Thyroid gland (tissue), 4 donors: ENCODE measurements around the gene NF2.

ENCODE experiments used
- CTCF ChIP-seq, 6 experiments: fragments of 200-600 bp in 3 of 6; fragments of 450-650 bp in 3 of 6; sonication (generic) in 3 of 6; IDR thresholded peaks; one replicate each; pipeline ENCODE4 v1.5.1; 2016 to 2019; ENCODE audit warnings: antibody characterized with exemption in 6 of 6, mild to moderate bottlenecking in 2 of 6, inconsistent platforms in 1 of 6, moderate library complexity in 1 of 6
- POLR2A ChIP-seq, 2 donors: fragments of 450-650 bp; IDR thresholded peaks; one replicate each; pipeline ENCODE4 v1.6.1; 2017; ENCODE audit warnings: antibody characterized with exemption in 2 of 2, mild to moderate bottlenecking in 2 of 2, moderate library complexity in 1 of 2

DNA sequence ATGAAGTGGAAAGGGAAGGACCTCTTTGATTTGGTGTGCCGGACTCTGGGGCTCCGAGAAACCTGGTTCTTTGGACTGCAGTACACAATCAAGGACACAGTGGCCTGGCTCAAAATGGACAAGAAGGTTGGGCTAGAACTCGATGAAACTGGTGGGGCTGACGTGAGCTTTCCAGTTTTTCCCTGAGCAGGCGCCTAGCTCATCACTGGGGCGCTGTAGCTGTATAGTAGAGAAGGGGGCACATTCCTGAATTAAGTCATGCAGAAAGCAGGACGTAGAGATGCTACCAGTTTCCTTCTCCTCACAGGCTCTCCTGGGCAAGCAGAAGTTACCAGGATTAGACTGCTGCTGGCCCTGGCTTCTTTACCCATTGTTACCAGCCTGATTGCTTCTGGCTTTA is 33.3 kb downstream of the NF2 start:
- TF ChIP-seq CTCF (IDR thresholded peaks at IDR 0.05) (no peak), POLR2A (IDR thresholded peaks at IDR 0.05) (no peak)
